ENCODE results near the gene GAS1. TPM values are rescaled to one million over a fixed set of nuclear protein-coding genes. Genes with fewer than 3 reads are reported as not detected.
A peak's percentile ranks its signal among the peaks of the same experiment; 100 is the strongest.

GAS1 gene
- total RNA-seq, 1 donor from 2014 or later: 5.1 TPM

DNA sequence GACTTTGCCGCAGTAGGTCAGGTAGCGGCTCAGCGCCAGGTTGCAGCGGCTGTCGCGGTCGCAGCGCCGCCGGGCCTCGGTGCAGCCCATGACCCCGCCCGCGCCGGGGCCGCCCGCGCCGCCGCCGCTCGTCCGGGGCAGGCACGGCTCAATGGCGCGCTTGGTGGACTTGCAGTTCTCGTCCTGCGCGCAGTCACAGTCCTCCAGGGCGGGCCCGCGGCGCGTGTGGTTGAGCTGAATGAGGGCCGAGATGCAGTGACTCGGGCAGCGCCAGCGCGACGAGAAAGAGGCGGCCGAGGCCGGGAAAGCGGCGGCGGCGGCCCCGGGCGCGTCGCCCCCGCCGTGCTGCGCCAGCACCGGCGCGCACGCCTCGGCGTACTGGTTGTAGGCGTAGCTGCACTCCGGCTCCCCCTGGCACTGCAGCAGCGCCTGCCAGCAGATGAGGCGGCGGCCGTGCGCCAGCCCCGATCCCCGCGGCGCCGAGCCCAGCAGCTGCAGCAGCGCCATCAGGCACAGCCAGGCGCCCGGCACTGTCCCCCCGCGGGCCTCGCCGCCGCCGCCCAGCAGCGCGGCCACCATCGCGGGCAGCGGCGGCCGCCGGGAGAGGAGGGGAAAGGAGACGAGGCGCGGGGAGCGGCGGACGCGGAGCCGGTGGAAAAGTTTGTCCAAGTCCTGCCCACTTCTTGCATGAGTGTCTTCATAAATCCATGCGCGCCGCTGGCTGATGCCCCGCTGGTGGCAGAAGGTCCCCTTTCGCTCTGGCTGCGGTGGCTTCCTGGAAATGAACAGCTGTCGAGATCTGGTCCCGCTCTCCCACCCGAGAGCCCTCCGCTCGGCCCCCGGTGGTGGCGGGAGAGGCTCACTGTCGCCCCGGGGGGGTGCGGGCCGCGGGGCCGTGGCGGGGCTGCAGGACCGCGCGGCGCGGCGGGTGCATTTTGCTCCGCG, 833 bp downstream of the GAS1 start:
- H3K36me3 ChIP-seq (ENCODE audit: insufficient read depth, low read length): no peaks in the 10 kb centered on the region
- TF ChIP-seq EZH2 (IDR thresholded peaks at IDR 0.05; ENCODE audit: insufficient read depth, low read length): no peak
- TF ChIP-seq, protein P1, sequence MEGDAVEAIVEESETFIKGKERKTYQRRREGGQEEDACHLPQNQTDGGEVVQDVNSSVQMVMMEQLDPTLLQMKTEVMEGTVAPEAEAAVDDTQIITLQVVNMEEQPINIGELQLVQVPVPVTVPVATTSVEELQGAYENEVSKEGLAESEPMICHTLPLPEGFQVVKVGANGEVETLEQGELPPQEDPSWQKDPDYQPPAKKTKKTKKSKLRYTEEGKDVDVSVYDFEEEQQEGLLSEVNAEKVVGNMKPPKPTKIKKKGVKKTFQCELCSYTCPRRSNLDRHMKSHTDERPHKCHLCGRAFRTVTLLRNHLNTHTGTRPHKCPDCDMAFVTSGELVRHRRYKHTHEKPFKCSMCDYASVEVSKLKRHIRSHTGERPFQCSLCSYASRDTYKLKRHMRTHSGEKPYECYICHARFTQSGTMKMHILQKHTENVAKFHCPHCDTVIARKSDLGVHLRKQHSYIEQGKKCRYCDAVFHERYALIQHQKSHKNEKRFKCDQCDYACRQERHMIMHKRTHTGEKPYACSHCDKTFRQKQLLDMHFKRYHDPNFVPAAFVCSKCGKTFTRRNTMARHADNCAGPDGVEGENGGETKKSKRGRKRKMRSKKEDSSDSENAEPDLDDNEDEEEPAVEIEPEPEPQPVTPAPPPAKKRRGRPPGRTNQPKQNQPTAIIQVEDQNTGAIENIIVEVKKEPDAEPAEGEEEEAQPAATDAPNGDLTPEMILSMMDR (IDR thresholded peaks at IDR 0.05; ENCODE audit: insufficient read depth, low read depth, low read length): no peak
- no peaks in the 10 kb centered on the region for H3K36me3 Mint-ChIP-seq (ENCODE audit: low read depth, unreplicated experiment)
- peaks cover 32% of the 10 kb centered on the region for H3K27me3 Mint-ChIP-seq (ENCODE audit: low read depth, unreplicated experiment)
- DNase-seq (ENCODE audit: low read depth) (peak; percentile 62), FAIRE-seq (no peak)
- H3K9me3 ChIP-seq (ENCODE audit: insufficient read depth, low read depth, low read length): no peaks in the 10 kb centered on the region
- H3K79me2 ChIP-seq (ENCODE audit: insufficient read depth, low read length): no peaks in the 10 kb centered on the region
- H3K4me3 Mint-ChIP-seq (ENCODE audit: unreplicated experiment): peak overlapping the region; percentile 83
- H3K4me2 ChIP-seq (ENCODE audit: low read length): peak overlapping the region; percentile 90
- H3K9ac ChIP-seq (ENCODE audit: low read length): peak overlapping the region; percentile 74
- no peak overlapping the region for H3K27ac ChIP-seq (ENCODE audit: low read depth, low read length)
- peaks cover 7% of the 10 kb centered on the region for H3K4me1 Mint-ChIP-seq (ENCODE audit: low read depth, unreplicated experiment)
- H3K9me3 Mint-ChIP-seq (ENCODE audit: unreplicated experiment): peaks cover 11% of the 10 kb centered on the region
- peaks cover 35% of the 10 kb centered on the region for H3K27me3 ChIP-seq (ENCODE audit: insufficient read depth, low read length)
- H4K20me1 ChIP-seq (ENCODE audit: insufficient read depth, low read length): no peaks in the 10 kb centered on the region
- peak overlapping the region; percentile 71 for H3K4me3 ChIP-seq (ENCODE audit: insufficient read depth, low read depth, low read length)
- H3K27ac Mint-ChIP-seq (ENCODE audit: unreplicated experiment): no peak overlapping the region
- H3K4me1 ChIP-seq (ENCODE audit: insufficient read depth, low read length): no peaks in the 10 kb centered on the region
- peak overlapping the region; percentile 98 for H2AFZ ChIP-seq (ENCODE audit: low read depth, low read length)

DNA sequence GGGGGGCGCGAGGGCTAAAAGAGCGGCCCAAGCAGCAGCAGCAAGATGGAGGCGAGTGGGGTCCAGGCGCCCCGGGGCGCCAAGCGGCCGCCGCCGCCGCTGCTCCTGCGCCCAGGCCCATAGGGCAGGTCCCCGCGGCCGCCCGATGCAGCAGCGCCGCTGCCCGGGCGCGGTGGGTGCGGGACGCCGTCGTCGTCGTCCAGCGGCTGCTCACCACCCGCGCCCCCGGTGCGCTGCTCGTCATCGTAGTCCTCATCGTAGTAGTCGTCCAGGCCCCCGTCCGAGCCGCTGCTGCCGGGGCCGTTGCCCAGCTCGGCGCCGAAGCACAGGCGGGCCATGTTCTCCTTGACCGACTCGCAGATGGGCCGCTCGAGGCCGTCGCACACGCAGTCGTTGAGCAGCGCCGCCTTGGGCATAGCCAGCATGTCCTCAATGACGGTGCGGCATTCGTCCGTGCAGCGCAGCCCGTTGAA, 1.5 kb downstream of the GAS1 start:
- peaks cover 38% of the 10 kb centered on the region for H3K27me3 ChIP-seq (ENCODE audit: insufficient read depth, low read length)
- peak overlapping the region; percentile 71 for H3K4me3 ChIP-seq (ENCODE audit: insufficient read depth, low read depth, low read length)
- peak overlapping the region; percentile 90 for H3K4me2 ChIP-seq (ENCODE audit: low read length)
- H3K36me3 Mint-ChIP-seq (ENCODE audit: low read depth, unreplicated experiment): no peaks in the 10 kb centered on the region
- H3K79me2 ChIP-seq (ENCODE audit: insufficient read depth, low read length): no peaks in the 10 kb centered on the region
- FAIRE-seq (no peak), DNase-seq (ENCODE audit: low read depth) (peak; percentile 24)
- H3K9ac ChIP-seq (ENCODE audit: low read length): peak overlapping the region; percentile 74
- TF ChIP-seq EZH2 (IDR thresholded peaks at IDR 0.05; ENCODE audit: insufficient read depth, low read length): no peak
- TF ChIP-seq, protein P1 (IDR thresholded peaks at IDR 0.05; ENCODE audit: insufficient read depth, low read depth, low read length): no peak
- no peak overlapping the region for H3K27ac Mint-ChIP-seq (ENCODE audit: unreplicated experiment)
- H3K4me1 ChIP-seq (ENCODE audit: insufficient read depth, low read length): no peaks in the 10 kb centered on the region
- H3K36me3 ChIP-seq (ENCODE audit: insufficient read depth, low read length): no peaks in the 10 kb centered on the region
- peaks cover 7% of the 10 kb centered on the region for H3K4me1 Mint-ChIP-seq (ENCODE audit: low read depth, unreplicated experiment)
- H2AFZ ChIP-seq (ENCODE audit: low read depth, low read length): peak overlapping the region; percentile 98
- H3K4me3 Mint-ChIP-seq (ENCODE audit: unreplicated experiment): peak overlapping the region; percentile 86
- no peaks in the 10 kb centered on the region for H4K20me1 ChIP-seq (ENCODE audit: insufficient read depth, low read length)
- H3K9me3 ChIP-seq (ENCODE audit: insufficient read depth, low read depth, low read length): no peaks in the 10 kb centered on the region
- H3K9me3 Mint-ChIP-seq (ENCODE audit: unreplicated experiment): peaks cover 9% of the 10 kb centered on the region
- no peak overlapping the region for H3K27ac ChIP-seq (ENCODE audit: low read depth, low read length)
- H3K27me3 Mint-ChIP-seq (ENCODE audit: low read depth, unreplicated experiment): peaks cover 39% of the 10 kb centered on the region

Measured in astrocyte (in vitro differentiated cells and primary cell).